GM12878 (cell line): Measurements from ENCODE around the gene NCKAP5. TPM values are rescaled to one million over a fixed set of nuclear protein-coding genes. Genes with fewer than 3 reads are reported as not detected.

Experiments used
- BHLHE40 ChIP-seq, 2 experiments: fragments of 450-650 bp in 1 of 2; IDR thresholded peaks; 2 replicates each; pipeline ENCODE4 v1.6.1; 2011 to 2017; ENCODE audit warnings: low read depth in 2 of 2, borderline replicate concordance in 1 of 2, improper control_type of control experiment in 1 of 2, low read length in 1 of 2, mild to moderate bottlenecking in 1 of 2
- JUND ChIP-seq: IDR thresholded peaks from 2 replicates; pipeline ENCODE4 v1.6.1; 2012; ENCODE audit warnings: low read depth, mild to moderate bottlenecking, low read length, improper control_type of control experiment, moderate library complexity
- ZZZ3 ChIP-seq: IDR thresholded peaks from 2 replicates; pipeline ENCODE4 v1.6.1; 2011; ENCODE audit warnings: low read depth; ENCODE audit not compliant: control insufficient read depth, insufficient read length
- polyA plus RNA-seq, 11 experiments: library from polyadenylated mRNA; depleted of rRNA in 4 of 11; unstranded in 6 of 11; stranded (reverse) in 5 of 11; fragments of >200 nt; fragmentation: Nextera tagmentation in 4 of 11; fragmentation: Illumina TruSeq in 1 of 11; extraction: Ambion mirVana in 4 of 11; extraction: Trizol in 1 of 11; gene quantifications; 1 replicate in 1 of 11; 2 replicates in 10 of 11; pipeline versions ENCODE4 v1.2.1 to v1.2.3, GENCODE V29; 2011 to 2016; ENCODE audit warnings: inconsistent platforms in 2 of 11, missing spikeins in 2 of 11, low read depth in 1 of 11
- small RNA-seq: library from RNA; depleted of rRNA; stranded (forward); fragments of <200 nt; gene quantifications from one replicate; pipeline ENCODE3, GENCODE V24; 2014
- total RNA-seq, 4 experiments: library from RNA; depleted of rRNA in 3 of 4; stranded (reverse); fragments of >200 nt in 3 of 4; fragmentation: Illumina TruSeq in 1 of 4; extraction: Trizol in 1 of 4; gene quantifications; 2 replicates each; pipeline versions ENCODE4 v1.2.1 to v1.2.3, GENCODE V29; 2013 to 2021

The NCKAP5 gene
- total and polyA plus RNA-seq, 10 of the 15 experiments (the other 5 are each of a cell fraction or from before 2014, with no cell fraction given), result 0.06 to 0.44 (median 0.16) TPM

DNA sequence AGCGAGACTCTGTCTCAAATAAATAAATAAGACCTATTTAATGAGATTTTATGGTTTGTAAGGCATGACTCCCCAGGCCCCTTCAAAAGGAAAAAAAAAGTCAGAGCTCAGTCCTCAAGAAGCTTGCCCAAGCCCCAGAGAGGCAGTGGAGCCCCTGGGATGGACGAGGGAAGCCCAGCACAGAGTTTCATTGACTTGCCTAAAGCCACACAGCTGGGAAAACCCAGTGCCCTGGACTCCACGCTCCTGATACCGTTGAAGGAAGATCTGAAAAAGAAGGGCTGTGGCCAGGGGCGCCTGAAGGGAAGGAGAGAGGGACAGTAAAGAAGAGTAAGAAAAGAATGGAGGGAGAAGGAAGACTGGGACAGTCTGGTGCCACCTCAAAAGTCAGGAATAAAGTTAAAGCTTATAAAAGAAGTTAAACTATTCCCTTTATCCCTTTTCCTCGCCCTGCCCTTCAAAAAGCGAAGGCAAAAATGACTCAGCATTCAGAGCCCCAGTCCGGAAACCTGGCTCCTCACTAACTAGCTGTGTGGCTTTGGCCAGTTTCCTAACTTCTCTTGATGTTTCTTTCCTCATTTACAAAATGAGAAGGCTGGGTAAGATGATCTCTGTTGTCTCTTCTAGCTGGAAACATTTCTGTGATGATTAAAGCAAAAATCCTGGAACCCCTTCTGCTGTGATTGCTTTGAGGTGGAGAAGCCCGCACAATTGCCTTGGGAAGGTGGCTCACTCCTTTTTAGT, 945.0 kb downstream of the NCKAP5 start (continued):
- TF ChIP-seq BHLHE40 (IDR thresholded peaks at IDR 0.05; ENCODE audit: borderline replicate concordance in 1 of 2, low read depth in 2 of 2, low read length in 1 of 2) (no peak), JUND (no peak), ZZZ3 (no peak)

Small RNA genes within 50 kb of the gene (small RNA-seq; reads per million reads assigned to genes)
- gene AC016909.1, result not detected
- not detected for gene RN7SKP154
- not detected for gene RNU6-579P
